ENCODE results near the gene SERPINA9. TPM values are rescaled to one million over a fixed set of nuclear protein-coding genes. Genes with fewer than 3 reads are reported as not detected.

Gene SERPINA9
- total and polyA plus RNA-seq, 2 of the 8 experiments (the other 6 are each of a cell fraction or from before 2014, with no cell fraction given), result not detected

DNA sequence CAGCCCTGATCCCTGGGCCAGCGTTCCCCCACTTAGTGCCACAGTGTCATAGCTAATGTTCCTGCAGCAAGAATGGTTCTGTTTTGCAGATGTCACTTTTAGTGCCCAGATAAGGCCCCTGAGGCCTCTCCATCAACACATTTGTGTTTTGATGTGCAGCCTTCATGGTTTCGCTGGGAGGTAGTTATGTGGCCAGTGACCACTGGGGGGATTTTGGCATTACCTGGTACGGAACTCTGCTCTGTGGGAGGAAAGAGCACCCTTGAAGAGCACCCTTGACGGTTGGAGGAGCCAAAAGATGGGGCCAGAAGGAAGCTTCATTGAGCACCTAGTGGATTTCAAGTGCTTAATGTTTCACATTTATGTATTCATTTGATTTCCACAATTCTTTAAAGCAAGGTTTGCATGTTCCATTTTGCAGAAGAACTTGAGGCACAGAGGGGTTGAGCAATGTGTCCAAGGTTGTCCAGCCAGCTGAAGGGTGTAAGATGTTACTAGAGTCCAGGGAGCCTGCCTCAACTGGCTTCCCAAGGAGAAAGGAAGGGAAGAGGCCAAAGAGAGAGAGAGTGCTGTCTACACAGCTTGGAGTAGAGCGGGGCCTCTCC is 36.4 kb downstream of the SERPINA9 start:
- Histone ChIP-seq H2AK5ac (ENCODE audit: low read depth, low read length) (no peak overlapping the region), H3K4me3 (ENCODE audit: extremely low read depth in 1 of 4, insufficient read depth in 2 of 4, low read depth in 3 of 4, low read length in 4 of 4) (no peak overlapping the region), H3K79me2 (ENCODE audit: control insufficient read depth in 1 of 2, insufficient read depth in 2 of 2, low read length in 2 of 2) (no peaks in the 10 kb centered on the region), H3K4me1 (replicated peaks in 1 of 4; ENCODE audit: control insufficient read depth in 3 of 4, insufficient read depth in 4 of 4, low read length in 3 of 4) (no peaks in the 10 kb centered on the region), H4K91ac (replicated peaks; ENCODE audit: insufficient read length, low read length) (no peak overlapping the region), H4K20me1 (replicated peaks in 1 of 2; ENCODE audit: control insufficient read depth in 1 of 2, insufficient read depth in 2 of 2, low read length in 2 of 2) (no peaks in the 10 kb centered on the region), H3K27me3 (replicated peaks in 1 of 4; ENCODE audit: control insufficient read depth in 3 of 4, extremely low read depth in 1 of 4, insufficient read depth in 3 of 4, low read length in 3 of 4) (no peaks in the 10 kb centered on the region; a peak in 1 of 7 replicates), H3K4ac (replicated peaks; ENCODE audit: insufficient read length, low read depth, low read length) (no peak overlapping the region), H3K14ac (ENCODE audit: insufficient read length) (no peak overlapping the region), H3K9me3 (ENCODE audit: insufficient read depth in 2 of 2, low read depth in 1 of 2, low read length in 1 of 2) (peaks cover 0 to 3% of the 10 kb centered on the region in 2 experiments; a peak in 1 of 4 replicates), H2BK5ac (ENCODE audit: low read depth, low read length) (no peak overlapping the region), H3K79me1 (ENCODE audit: low read depth, low read length) (no peaks in the 10 kb centered on the region; the same call in 1 of the 2 replicates), H2BK20ac (ENCODE audit: low read length) (0 out of 2 replicates have a peak overlapping the region, but pooled peaks have one; percentile 40), H3K56ac (replicated peaks; ENCODE audit: insufficient read length, low read depth, low read length) (no peak overlapping the region), H3K4me2 (ENCODE audit: insufficient read depth in 1 of 2, low read depth in 2 of 2, low read length in 2 of 2) (no peak overlapping the region), H4K5ac (ENCODE audit: insufficient read length, low read depth, low read length) (no peak overlapping the region), H2BK12ac (ENCODE audit: low read depth, low read length) (no peak overlapping the region), H3K23me2 (ENCODE audit: low read depth, low read length) (no peaks in the 10 kb centered on the region), H2AFZ (ENCODE audit: low read length) (no peak overlapping the region), H3K9ac (replicated peaks in 1 of 4; ENCODE audit: extremely low read depth in 1 of 4, low read depth in 3 of 4, low read length in 3 of 4) (no peak overlapping the region), H3K36me3 (ENCODE audit: control insufficient read depth in 2 of 4, insufficient read depth in 4 of 4, low read length in 3 of 4) (no peaks in the 10 kb centered on the region), H2BK15ac (ENCODE audit: low read length) (no peak overlapping the region), H3K18ac (ENCODE audit: extremely low read depth, low read length) (no peak overlapping the region), H3K23ac (ENCODE audit: insufficient read length) (no peak overlapping the region), H3K27ac (ENCODE audit: low read depth, low read length) (no peak overlapping the region), H4K8ac (ENCODE audit: extremely low read depth, insufficient read depth, low read length) (no peak overlapping the region), H2BK120ac (replicated peaks; ENCODE audit: low read depth, low read length) (no peak overlapping the region)
- FAIRE-seq, result no peak
- 90% methylated on average over 5 of the region's 5 CpGs; no CpG with 5 or more reads in 1 of the 2 experiments for WGBS, 2 experiments (ENCODE audit: extremely low coverage in 1 of 2, insufficient coverage in 1 of 2, insufficient read length in 1 of 2, insufficient replicate concordance in 2 of 2, low coverage in 1 of 2, low lambda C conversion rate in 2 of 2, missing lambda C conversion rate in 1 of 2)
- CTCF ChIA-PET (ENCODE audit: partially characterized antibody), result interaction anchor here (1.0 to 2.4 kb wide), 8 partner anchors 11 to 110 kb away, joined by 3 to 14 read pairs (median 4); no protein-coding TSS in a partner anchor
- no peak for TF ChIP-seq SP4 (IDR thresholded peaks at IDR 0.05; ENCODE audit: low read length)
- TF ChIP-seq, protein P1, sequence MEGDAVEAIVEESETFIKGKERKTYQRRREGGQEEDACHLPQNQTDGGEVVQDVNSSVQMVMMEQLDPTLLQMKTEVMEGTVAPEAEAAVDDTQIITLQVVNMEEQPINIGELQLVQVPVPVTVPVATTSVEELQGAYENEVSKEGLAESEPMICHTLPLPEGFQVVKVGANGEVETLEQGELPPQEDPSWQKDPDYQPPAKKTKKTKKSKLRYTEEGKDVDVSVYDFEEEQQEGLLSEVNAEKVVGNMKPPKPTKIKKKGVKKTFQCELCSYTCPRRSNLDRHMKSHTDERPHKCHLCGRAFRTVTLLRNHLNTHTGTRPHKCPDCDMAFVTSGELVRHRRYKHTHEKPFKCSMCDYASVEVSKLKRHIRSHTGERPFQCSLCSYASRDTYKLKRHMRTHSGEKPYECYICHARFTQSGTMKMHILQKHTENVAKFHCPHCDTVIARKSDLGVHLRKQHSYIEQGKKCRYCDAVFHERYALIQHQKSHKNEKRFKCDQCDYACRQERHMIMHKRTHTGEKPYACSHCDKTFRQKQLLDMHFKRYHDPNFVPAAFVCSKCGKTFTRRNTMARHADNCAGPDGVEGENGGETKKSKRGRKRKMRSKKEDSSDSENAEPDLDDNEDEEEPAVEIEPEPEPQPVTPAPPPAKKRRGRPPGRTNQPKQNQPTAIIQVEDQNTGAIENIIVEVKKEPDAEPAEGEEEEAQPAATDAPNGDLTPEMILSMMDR (IDR thresholded peaks at IDR 0.05; ENCODE audit: control extremely low read depth in 1 of 3, insufficient read depth in 1 of 3, low read depth in 1 of 3, low read length in 3 of 3), result peak; percentile 22 to 40 (median 23); a peak in 3 of 4 replicates
- DNase-seq (ENCODE audit: low read depth in 1 of 2, low spot score in 2 of 2), result no peak
- POLR2A ChIA-PET (ENCODE audit: partially characterized antibody), result no interaction called here

Data from H1 (cell line).